ENCODE results near the gene ZNRF3.

DNA sequence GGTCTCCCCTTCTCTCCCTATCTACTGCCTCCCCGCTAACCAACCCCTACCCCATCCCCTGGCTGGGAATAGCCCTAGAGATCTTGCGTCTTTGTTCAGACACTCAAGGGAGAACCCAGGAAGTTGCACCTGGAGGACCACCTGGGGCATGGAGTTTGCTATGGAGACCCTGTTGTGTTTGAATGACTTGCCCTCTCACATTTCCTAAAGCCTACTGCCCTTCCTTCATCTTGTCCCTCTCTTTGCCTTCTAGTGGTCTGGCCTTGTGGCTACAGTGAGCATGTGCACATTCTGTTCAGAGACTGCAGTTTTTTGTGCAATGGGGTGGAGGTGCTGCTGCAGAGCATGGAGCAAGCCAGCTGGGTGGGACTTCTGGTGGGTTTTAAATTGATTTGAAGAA, 42.5 kb downstream of the ZNRF3 start:
- TF ChIP-seq, protein P1, sequence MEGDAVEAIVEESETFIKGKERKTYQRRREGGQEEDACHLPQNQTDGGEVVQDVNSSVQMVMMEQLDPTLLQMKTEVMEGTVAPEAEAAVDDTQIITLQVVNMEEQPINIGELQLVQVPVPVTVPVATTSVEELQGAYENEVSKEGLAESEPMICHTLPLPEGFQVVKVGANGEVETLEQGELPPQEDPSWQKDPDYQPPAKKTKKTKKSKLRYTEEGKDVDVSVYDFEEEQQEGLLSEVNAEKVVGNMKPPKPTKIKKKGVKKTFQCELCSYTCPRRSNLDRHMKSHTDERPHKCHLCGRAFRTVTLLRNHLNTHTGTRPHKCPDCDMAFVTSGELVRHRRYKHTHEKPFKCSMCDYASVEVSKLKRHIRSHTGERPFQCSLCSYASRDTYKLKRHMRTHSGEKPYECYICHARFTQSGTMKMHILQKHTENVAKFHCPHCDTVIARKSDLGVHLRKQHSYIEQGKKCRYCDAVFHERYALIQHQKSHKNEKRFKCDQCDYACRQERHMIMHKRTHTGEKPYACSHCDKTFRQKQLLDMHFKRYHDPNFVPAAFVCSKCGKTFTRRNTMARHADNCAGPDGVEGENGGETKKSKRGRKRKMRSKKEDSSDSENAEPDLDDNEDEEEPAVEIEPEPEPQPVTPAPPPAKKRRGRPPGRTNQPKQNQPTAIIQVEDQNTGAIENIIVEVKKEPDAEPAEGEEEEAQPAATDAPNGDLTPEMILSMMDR (IDR thresholded peaks at IDR 0.05; ENCODE audit: insufficient read depth, low read depth, low read length), result no peak
- TF ChIP-seq EZH2 (IDR thresholded peaks at IDR 0.05; ENCODE audit: insufficient read depth, low read length), result no peak
